Hematopoietic multipotent progenitor cell (in vitro differentiated cells): ENCODE results near the gene IL3RA. TPM values are rescaled to one million over a fixed set of nuclear protein-coding genes. Genes with fewer than 3 reads are reported as not detected.
A peak's percentile ranks its signal among the peaks of the same experiment; 100 is the strongest.
"Not testable (repeated sequence)": the region's sequence is repeated elsewhere in the genome, so short reads cannot be mapped to it uniquely, and the experiment has no call there.

Source experiments
- DNase-seq, 3 donors: peaks; one replicate each; pipeline ENCODE4 v3.0.0-alpha.2; 2011 to 2015; ENCODE audit warnings: low read depth in 2 of 3, low spot score in 2 of 3
- total RNA-seq: library from RNA; depleted of rRNA; stranded (reverse); fragments of >200 nt; gene quantifications from one replicate; pipeline ENCODE4 v1.2.3, GENCODE V29; 2012

The IL3RA gene
- 23.4 TPM for total RNA-seq

DNA sequence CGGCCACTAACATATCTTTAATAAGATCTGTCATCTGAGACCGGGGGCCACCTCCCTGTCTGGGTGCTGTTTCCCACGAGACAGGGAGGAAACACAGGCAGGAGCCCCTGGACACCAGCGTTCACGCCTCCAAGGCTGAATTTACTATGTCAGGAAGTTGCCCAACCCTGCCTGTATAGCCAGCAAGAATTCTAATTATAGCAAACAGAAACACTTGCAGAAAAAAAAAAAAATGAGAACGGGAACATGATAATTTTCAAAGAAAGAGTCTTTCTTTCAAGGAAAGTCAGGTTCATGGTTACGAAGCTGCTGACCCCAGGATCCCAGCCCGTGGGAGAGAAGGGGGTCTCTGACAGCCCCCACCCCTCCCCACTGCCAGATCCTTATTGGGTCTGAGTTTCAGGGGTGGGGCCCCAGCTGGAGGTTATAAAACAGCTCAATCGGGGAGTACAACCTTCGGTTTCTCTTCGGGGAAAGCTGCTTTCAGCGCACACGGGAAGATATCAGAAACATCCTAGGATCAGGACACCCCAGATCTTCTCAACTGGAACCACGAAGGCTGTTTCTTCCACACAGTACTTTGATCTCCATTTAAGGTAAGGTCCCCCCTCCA lies at the start of gene IL3RA:
TSS of gene IL3RA (plus strand) at position 455 of the 613 bp plus-strand sequence. CDS start 4,981 bp downstream, outside the sequence.
- DNase-seq: peak in 2 of 3 donors; percentile 80 to 82

DNA sequence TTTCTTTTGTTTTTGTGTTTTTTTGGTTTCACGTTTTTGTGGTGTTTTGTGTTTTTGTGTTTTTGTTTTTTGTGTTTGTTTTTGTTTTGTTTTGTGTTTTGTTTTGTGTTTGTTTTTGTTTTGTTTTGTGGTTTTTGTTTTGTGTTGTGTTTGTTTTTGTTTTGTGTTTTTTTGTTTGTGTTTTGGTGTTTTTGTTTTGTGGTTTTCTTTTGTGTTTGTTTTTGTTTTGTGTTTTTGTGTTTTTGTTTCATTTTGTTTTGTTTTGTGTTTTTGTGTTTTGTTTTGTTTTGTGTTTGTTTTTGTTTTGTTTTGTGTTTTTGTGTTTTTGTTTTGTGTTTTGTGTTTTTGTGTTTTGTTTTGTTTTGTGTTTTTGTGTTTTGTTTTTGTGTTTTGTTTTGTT lies 47.0 kb upstream of the IL3RA start:
- no peak for DNase-seq

GRCh38 chrX:1291110-1291740 lies 45.4 kb upstream of the IL3RA start:
- no peak for DNase-seq

DNA sequence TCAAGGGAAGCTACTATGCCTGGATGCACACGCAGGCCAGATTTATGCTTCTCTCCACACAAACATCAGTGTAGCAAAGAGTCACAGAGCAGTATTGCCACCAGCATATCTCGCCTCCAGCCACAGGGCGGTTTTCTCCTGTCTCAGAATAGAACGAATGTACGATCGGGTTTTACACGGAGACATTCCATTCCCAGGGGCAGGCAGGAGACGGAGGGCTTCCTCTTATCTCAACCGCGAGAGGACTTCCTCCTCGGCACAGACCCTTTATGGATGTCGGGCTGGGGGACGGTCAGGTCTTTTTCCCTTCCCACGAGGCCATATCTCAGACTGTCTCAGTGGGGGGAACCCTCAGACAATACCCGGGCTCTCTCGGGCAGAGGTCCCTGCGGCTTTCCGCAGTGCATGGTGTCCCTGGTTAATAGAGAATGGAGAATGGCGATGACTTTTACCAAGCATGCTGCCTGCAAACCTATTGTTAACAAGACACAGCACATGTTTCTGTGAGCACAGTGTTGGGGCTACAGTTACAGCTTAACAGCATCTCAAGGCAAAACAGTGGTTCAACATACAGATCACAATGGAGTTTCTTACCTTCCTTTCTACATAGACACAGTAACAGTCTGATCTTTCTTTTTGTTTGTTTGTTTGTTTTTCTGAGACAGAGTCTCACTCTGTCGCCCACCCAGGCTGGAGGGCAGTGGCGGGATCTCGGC lies 43.9 kb upstream of the IL3RA start:
- peak in 2 of 3 donors; percentile 40 to 59 for DNase-seq

DNA sequence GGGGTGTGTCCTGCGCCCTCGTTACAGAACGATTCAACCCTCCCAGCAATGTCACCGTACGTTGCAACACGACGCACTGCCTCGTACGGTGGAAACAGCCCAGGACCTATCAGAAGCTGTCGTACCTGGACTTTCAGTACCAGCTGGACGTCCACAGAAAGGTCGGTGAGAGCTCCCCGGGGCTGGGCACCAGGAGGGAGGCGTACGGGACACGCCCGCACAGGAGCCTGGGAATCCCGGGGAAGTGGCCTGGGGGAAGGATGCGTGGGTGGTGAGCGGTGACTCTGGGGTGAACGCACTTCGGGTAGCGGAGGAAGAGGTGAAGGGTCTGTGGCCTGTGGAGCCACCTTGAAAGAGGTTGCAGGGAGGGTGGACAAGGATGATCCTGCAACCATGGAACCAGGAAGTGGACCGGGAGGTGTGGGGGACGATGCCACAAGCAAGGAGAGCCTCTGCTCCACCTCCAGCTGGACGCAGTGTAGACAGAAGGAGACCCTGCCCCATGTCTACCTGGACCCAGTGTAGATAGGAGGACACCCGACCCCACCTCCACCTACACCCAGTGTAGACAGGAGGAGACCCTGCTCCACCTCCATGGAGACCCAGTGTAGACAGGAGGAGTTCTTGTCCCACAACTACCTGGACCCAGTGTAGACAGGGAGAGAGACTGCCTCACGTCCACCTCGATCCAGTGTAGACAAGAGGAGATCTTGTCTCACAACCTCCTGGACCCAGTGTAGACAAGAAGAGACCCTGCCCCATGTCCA lies 42.1 kb upstream of the IL3RA start:
- no peak for DNase-seq

DNA sequence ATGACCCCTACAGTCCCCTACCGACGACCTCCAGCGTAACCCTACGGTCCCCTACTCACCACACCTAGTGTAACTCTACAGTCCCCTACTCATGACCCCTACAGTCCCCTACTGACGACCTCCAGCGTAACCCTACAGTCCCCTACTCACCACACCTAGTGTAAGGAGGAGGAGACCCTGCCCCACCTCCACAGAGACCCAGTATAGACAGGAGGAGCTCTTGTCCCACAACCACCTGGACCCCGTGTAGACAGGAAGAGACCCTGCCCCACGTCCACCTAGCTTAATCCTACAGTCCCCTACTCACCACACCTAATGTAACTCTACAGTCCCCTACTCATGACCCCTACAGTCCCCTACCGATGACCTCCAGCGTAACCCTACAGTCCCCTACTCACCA lies 41.0 kb upstream of the IL3RA start:
- no peak for DNase-seq

- not testable (repeated sequence) for DNase-seq
Measured at GRCh38 chrX:1297591-1297990, 39.0 kb upstream of the IL3RA start.

DNA sequence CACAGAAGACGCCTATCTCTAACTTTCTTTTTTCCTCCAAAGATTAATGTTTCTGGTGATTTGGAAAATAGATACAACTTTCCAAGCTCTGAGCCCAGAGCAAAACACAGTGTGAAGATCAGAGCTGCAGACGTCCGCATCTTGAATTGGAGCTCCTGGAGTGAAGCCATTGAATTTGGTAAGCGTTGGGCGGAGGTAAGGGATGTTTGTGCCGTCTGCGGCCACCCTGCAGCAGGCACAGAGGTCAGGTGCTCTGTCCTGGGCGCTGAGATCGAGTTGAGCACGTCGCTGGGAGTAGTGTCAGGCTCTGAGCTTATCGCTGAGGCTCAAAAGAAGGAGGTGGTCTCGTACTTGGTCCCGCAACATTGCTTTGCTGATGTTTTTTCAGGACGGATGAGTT lies 36.1 kb upstream of the IL3RA start:
- DNase-seq: no peak

DNA sequence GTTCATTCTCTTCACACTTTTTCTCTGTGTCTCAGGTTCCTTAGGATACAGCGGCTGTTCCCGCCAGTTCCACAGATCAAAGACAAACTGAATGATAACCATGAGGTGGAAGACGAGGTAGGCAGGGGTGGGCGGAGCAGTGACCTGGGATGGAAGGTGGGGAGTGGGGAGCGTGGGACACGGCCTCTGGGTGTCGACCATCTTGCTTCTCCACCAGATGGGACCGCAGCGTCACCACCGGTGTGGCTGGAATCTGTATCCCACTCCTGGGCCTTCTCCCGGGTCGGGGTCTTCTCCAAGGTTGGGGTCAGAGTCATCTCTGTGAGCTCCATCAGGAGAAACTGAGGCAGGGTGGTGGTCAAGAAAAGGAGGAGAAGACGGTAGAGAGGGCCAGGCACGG lies 31.2 kb upstream of the IL3RA start:
- DNase-seq: no peak

GRCh38 chrX:1306909-1307625 lies 29.5 kb upstream of the IL3RA start:
- DNase-seq: peak in 1 of 3 donors; percentile 43

- DNase-seq: no peak
Measured at GRCh38 chrX:1307626-1308340, 28.8 kb upstream of the IL3RA start.

GRCh38 chrX:1308476-1308875 lies 28.1 kb upstream of the IL3RA start:
- no peak for DNase-seq

DNA sequence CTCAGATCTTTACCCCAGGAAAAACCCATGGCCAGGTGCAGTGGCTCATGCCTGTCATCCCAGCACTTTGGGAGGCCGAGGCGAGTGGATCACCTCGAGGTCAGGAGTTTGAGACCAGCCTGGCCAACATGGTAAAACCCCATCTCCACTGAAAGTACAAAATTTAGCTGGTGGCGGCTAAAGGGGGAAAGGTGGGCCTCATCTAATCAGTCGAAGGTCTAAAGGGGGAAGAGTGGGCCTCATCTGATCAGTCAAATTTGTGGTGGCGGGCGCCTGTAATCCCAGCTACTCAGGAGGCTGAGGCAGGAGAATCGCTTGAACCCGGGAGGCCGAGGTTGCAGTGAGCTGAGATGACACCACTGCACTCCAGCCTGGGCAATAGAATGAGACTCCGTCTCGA lies 27.7 kb upstream of the IL3RA start:
- DNase-seq: not testable (repeated sequence)

DNA sequence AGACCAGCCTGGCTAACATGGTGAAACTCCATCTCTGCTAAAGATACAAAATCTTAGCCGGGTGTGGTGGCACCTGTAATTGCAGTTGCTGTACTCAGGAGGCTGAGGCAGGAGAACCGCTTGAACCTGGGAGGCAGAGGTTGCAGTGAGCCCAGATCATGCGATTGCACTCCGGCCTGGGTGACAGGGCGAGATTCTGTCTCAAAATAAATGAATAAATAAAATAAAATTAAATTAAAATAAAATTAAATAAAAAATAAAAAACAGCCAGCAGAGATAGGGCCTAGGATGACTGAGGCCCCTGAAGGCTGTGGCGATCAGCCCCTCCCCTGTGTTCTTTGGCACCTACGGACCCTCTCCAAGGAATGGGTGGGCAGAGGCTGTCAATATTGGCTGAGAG lies 22.8 kb upstream of the IL3RA start:
- DNase-seq: no peak

DNA sequence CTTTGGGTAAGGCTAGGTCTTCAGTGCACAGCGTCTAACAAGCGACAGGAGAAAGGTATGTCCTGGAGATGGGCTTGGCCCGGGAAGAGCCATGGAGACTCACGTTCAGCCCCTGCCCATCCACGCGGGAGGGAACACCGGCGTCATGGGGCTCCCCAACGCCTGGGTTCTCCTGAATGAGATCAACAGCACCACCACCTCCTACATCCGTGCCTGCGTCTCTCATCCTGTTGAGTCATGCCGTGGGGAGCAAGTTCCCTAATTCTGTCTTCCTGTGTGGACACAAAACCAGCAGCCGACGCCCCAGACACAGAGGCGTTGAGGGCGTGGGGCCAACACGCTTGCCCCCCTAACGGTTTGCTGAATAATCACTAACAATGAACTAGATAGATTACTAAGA lies 20.1 kb upstream of the IL3RA start:
- peak in 2 of 3 donors; percentile 97 to 98 for DNase-seq

DNA sequence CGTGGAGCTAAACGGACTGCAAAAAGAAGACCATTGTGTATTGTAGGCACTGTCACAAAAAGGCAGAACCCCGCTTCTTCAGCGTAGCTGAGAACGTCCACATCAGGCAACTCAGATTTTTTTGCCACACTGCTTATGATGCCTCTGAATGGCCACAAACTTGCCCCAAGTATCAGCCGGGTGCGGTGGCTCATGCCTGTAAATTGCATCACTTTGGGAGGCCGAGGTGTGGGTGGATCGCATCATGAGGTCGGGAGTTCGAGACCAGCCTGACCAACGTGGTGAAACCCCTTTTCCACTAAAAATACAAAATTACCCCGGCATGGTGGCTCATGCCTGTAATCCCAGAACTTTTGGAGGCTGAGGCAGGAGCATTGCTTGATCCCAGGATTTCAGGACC lies 14.9 kb upstream of the IL3RA start:
- no peak for DNase-seq

DNA sequence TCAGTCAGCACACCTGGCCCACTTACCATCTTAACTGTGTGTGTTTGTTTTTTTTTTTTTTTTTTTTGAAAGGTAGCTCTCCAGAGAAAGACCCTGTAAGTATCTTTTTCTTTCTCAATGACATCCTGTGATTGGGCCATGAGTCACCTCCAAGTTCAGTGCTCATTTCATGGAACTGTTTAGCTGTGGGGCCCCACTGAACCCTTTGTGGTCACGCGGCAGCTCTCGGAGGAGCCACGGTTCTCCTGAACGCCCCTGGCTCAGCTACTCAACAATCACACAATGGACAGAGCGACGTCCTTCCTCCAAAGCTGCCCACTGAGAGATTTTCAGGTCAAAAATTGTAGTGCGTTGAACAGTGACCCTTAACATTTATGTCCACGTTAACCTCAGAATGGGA lies 14.2 kb upstream of the IL3RA start:
- DNase-seq: no peak

DNA sequence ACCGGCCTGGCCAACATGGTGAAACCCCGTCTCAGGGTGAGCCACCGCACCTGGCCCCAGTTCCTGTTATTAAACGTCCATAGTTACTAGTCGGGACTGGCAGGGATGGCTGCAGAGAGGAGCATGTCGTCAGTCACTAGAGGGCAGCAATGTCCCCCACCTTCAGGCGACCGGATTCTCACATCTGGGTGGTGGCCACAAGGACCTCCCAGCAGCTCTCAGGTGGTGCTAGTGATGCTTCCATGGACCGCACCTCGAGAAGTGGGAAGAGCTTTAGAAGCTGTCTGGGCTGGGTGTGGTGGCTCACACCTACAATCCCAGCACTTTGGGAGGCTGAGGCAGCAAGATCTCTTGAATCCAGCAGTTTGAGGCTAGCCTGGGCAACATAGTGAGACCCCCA lies 13.3 kb upstream of the IL3RA start:
- DNase-seq: peak in 2 of 3 donors; percentile 86 to 88

GRCh38 chrX:1325515-1326116 lies 11.0 kb upstream of the IL3RA start:
- peak in 2 of 3 donors; percentile 66 to 73 for DNase-seq
